Measurements from ENCODE around the gene MNS1. TPM values are rescaled to one million over a fixed set of nuclear protein-coding genes. Genes with fewer than 3 reads are reported as not detected.
A peak's percentile ranks its signal among the peaks of the same experiment; 100 is the strongest.
"Not testable (repeated sequence)": the region's sequence is repeated elsewhere in the genome, so short reads cannot be mapped to it uniquely, and the experiment has no call there.

Gene MNS1
- total RNA-seq, 1 experiment from 2014 or later = 1.7 TPM

- DNase-seq (ENCODE audit: extremely low read depth, low read depth) = no peak
Measured at GRCh38 chr15:56459096-56459495, 5.8 kb downstream of the MNS1 start.

DNA sequence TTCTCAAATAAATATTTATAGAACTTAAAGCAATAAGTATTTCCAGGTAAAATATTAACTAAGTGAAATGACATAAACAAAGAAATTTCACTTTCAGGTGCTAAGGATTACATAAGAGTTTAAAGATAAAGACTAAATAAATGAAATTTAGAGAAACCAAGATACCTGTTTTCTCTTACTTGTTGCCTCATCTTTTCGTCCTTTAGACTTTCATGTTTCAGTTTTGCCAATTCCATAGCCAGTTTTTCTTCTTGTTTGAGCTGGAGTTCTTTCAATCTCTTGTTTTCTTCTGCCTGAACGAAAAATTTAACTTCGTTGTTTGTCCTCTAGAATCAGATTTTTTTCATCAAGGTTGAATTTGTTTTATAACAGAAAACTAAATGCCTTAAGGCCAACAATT is 8.7 kb downstream of the MNS1 start:
- DNase-seq (ENCODE audit: extremely low read depth, low read depth) = no peak

DNA sequence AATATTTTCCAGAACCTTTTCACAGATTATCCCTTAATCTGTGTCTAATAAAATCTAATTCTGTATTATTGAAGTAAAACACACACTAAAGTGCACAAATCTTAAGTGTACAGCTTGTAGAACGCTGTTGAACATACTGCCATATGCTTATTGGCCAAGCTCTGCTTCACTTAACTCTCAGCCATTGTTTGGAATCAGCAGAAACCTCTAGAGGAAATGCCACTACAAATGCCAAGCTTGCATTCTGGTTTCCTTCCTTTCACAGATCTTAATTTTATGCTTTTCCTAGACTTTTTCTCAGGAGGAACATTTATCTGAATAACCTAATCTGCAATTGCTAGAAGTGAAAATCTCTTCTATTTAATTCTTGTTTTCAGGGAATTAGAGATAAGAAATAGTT is 10.1 kb downstream of the MNS1 start:
- DNase-seq (ENCODE audit: extremely low read depth, low read depth) = no peak

DNA sequence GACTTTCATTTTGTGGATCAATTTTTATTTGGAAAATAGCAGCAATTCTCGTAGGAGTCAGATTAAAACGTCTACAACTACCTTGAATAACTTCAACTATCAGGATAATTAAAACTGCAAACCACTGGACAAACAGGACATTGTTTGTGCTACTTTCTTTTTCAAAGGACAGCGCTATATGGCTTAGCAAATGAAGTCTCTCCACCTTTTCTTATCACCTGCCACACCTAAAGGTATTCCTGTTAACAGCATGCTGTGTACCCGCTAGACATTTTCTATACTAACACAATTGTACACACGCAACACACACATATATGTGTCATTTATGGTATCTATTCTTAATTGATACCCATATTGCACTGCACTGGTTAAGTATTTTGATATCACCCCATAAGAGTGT is 19.2 kb downstream of the MNS1 start:
- DNase-seq (ENCODE audit: extremely low read depth, low read depth) = no peak

DNA sequence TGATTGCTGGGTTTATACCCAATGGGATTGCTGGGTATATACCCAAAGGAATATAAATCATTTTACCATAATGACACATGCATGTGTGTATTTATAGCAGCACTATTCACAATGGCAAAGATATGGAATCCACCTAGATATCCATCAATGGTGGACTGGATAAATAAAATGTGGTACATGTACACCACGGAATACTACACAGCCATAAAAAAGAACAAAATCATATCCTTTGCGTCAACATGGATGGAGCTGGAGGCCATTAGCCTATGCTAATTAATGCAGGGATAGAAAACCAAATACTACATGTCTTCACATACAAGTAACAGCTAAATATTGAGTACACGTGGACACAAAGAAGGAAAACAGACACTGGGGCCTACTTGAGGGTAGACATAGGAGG is 22.6 kb downstream of the MNS1 start:
- DNase-seq (ENCODE audit: extremely low read depth, low read depth) = no peak

GRCh38 chr15:56440214-56440770 is 24.6 kb downstream of the MNS1 start:
- DNase-seq (ENCODE audit: extremely low read depth, low read depth) = no peak

DNA sequence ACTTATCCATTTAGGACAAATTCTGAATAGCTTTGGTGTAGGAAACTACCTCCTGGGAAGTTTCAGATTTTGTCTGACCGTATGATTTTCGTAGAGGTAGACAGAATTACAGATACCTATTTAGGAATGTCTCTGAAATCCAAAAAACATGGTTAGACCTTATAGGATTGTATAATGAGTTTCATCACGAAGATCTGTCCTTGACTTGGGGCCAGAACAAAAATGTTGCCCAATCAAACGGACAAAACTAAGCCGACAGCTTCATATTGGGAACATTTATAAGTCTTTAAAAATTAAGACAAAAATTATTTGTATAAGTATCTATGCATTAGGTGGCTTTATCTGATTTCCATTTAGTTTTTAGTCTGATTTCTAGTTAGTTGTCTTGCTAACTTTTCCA is 32.6 kb downstream of the MNS1 start:
- DNase-seq (ENCODE audit: extremely low read depth, low read depth) = no peak

GRCh38 chr15:56428821-56429458 is 36.0 kb downstream of the MNS1 start:
- peak; percentile 27 for DNase-seq (ENCODE audit: extremely low read depth, low read depth)

GRCh38 chr15:56425976-56426375 is 39.0 kb downstream of the MNS1 start:
- DNase-seq (ENCODE audit: extremely low read depth, low read depth) = no peak

DNA sequence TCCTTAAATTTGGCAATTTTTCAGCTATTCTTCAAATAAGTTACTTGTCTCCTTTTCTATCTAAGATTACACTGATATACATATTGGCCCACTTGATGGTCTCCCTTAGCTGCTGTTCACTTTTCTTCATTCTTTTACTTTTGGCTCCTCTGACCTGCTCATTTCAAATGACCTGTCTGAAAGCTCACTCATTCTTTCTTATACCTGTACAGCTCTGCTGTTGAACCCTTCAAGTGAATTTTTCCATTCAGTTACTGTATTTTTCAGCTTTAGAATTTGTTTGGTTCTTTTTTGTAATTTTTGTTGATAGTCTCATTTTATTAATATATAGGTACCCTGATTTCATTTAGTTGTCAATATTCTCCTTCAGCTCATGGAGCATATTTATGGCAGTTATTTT is 39.7 kb downstream of the MNS1 start:
- DNase-seq (ENCODE audit: extremely low read depth, low read depth) = no peak

GRCh38 chr15:56413114-56413733 is 51.7 kb downstream of the MNS1 start:
- not testable (repeated sequence) for DNase-seq (ENCODE audit: extremely low read depth, low read depth)

DNA sequence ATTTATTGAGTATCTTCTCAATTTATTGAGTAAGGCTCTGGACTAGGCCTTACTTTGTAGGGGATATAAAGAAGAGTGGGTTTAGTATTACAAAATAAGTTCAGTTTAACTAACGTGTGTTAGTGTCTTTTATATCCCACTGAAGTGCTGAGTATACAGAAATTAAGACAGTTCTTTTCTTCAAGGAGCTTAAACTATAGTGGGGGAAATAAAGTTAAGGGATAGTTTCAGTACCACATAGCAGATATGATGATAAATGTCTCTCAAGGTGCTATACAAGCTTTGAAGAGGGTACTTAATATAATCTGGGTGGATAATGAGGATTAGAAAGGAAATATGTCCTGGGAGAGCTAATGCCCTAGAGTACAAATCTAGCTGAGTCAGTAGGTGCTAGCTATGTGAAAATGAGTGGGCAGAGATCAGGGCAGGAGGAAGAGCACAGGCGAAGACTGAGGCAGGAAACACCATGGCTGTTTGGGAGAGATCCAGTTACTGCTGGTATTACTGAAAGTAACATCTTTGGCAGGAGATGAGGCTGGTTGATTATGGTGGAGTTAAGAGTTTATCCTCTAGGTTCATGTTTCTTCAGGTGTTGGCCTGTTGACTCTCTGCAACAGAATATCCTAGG is 53.7 kb downstream of the MNS1 start:
- DNase-seq (ENCODE audit: extremely low read depth, low read depth) = no peak

GRCh38 chr15:56410721-56411120 is 54.2 kb downstream of the MNS1 start:
- DNase-seq (ENCODE audit: extremely low read depth, low read depth) = no peak

DNA sequence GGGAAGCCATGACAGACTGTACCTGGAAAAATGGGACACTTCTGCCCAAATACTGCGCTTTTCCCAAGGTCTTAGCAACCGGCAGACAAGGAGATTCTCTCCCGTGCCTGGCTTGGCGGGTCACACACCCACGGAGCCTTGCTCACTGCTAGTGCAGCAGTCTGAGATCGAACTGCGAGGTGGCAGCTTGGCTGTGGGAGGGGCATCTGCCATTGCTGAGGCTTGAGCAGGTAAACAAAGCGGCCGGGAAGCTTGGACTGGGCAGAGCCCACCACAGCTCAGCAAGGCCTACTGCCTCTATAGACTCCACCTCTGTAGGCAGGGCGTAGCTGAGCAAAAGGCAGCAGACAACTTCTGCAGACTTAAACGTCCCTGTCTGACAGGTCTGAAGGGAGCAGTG is 65.7 kb downstream of the MNS1 start:
- not testable (repeated sequence) for DNase-seq (ENCODE audit: extremely low read depth, low read depth)

- DNase-seq (ENCODE audit: extremely low read depth, low read depth) = not testable (repeated sequence)
Measured at GRCh38 chr15:56397325-56397724, 67.6 kb downstream of the MNS1 start.

DNA sequence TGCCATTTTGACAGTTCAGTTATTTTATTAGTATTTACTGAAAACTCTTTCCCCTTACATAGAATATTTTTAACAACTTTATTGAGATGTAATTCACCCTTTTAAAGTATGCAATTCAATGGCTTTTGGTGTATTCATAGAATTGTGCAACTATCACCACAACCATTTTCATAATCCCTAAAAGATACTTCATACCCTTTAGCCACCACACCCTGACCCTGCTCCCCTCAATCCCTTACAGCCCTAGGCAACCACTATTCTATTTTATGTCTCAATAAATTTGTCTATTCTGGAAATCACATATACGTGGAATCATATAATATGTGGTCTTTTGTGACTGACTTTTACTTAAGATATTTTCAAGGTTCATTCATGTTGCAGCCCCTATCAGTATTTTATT is 70.0 kb downstream of the MNS1 start:
- no peak for DNase-seq (ENCODE audit: extremely low read depth, low read depth)

DNA sequence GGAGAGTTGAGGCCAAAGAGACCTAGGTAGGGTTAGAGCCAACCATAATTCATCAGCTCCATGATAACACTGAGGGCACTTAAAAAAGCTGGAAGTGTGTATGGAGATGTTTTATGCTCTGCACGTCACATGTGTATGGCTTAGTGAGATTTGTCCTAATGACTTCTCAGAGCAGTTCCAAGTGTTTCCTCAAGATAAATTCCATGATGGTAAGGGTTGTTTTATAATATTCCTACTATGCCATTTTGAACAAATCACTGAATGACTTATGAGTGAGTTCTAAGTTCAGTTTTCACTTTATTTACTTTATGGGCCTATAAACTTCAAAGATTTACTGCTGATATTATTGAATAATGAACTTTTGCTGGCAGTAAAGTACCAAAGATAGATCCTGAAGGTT is 71.7 kb downstream of the MNS1 start:
- no peak for DNase-seq (ENCODE audit: extremely low read depth, low read depth)

GRCh38 chr15:56390739-56391267 is 74.1 kb downstream of the MNS1 start:
- no peak for DNase-seq (ENCODE audit: extremely low read depth, low read depth)

DNA sequence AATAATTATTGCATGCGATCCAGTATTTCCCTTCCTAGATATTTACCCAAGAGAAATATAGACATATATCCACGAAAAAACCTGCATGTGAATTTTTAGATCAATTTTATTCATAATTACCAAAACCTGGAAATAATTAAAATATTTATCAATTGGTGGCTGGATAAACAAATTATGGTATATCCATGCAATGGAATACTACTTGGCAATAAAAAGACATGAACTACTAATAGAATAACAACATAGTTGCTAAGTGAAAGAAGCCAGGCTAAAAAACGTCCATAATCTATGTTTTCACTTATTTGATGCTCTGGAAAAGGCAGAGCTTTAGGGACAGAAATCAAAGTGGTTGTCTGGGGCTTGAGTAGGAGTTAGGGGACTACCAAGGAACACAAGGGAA is 79.0 kb downstream of the MNS1 start:
- no peak for DNase-seq (ENCODE audit: extremely low read depth, low read depth)

DNA sequence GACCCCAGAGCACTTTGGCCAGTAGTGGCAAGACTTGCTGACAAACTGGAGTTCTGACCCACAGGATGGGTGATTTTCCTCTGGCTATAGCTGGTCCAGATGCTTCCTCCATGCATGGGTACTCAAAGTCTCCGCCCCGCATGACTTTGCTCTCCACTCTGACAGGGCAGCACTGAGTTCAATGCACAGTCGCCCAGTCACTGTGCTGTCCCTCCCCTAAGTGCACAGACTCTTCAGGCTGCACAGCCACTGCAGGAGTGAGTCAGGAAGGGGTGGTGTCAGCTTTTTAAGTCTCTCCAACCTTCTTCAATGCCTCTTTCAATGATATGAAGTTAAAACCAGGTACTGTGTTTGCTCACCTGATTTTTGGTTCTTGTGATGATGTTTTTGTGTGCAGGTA is 81.9 kb downstream of the MNS1 start:
- no peak for DNase-seq (ENCODE audit: extremely low read depth, low read depth)

Data from NCI-H460 (cell line).